Nephron progenitor cell (in vitro differentiated cells): Measurements from ENCODE around the gene CYLD.

Source experiments
- DNase-seq: peaks from one replicate; pipeline ENCODE4 v3.0.0; 2021
- H3K27ac Mint-ChIP-seq: 2 replicates; pipeline ENCODE4 v1.8.0; 2021; ENCODE audit warnings: mild to moderate bottlenecking, moderate library complexity, mixed read lengths
- H3K27me3 Mint-ChIP-seq: 2 replicates; pipeline ENCODE4 v1.8.0; 2021; ENCODE audit warnings: mild to moderate bottlenecking, low read depth, mixed read lengths; ENCODE audit not compliant: poor library complexity
- H3K36me3 Mint-ChIP-seq: 2 replicates; pipeline ENCODE4 v1.8.0; 2021; ENCODE audit warnings: low read depth, mixed read lengths
- H3K4me1 Mint-ChIP-seq: 2 replicates; pipeline ENCODE4 v1.8.0; 2021; ENCODE audit warnings: mixed read lengths
- H3K4me3 Mint-ChIP-seq: 2 replicates; pipeline ENCODE4 v1.8.0; 2021; ENCODE audit warnings: mild to moderate bottlenecking, moderate library complexity, mixed read lengths
- H3K9me3 Mint-ChIP-seq: 2 replicates; pipeline ENCODE4 v1.8.0; 2021; ENCODE audit warnings: mild to moderate bottlenecking, moderate library complexity, mixed read lengths
- CTCF ChIP-seq: fragments of 200-600 bp; sonication (generic); IDR thresholded peaks from 2 replicates; pipeline ENCODE4 v1.5.0; 2021; ENCODE audit warnings: antibody characterized with exemption

The CYLD gene

DNA sequence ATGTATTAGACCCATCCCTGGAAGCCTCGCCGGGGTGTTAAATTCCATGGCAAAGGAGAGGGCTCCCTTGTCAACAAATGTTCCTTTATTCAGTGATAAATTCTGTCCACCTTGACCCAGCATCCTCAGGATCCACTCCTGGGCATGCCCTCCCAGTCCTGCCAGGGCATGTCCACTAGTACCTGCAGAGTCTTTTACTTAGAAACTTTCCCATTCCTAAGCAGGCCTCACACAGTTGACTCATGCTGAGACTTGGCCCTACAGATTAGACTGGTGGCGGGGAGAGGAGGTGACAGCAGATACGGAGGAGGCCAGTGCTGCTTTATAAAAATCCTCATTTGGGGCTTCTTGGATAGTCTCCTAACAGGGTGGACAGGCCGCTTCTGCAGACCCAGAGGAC lies 88.8 kb downstream of the CYLD start:
- H3K36me3 Mint-ChIP-seq, result no peaks in the 10 kb centered on the region
- H3K27ac Mint-ChIP-seq, result no peak overlapping the region

DNA sequence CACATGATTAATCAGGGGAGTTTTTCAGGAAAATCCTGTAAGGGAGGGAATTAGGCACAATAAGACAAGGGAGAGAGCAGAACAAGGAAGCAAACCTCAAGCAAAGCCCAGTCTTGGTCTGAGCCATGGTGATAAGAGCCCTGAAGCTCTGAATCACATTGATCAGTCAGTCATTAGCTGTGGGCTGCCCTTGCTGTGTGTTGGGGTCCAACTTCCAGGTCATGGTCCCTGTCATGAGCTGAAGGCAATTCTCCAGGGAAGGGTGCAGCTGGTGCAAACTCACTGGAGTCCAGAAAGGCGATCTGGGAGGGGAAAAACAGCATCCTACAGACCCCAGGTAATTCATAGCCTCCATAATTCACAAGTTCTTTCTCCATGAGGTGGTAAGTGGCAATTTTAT lies 89.9 kb downstream of the CYLD start:
- Mint-ChIP-seq H3K27ac (no peak overlapping the region), H3K4me3 (no peak overlapping the region)

More for the DNA sequence above, 88.8 kb downstream of the CYLD start:
- no peak for DNase-seq
- no peaks in the 10 kb centered on the region for H3K4me1 Mint-ChIP-seq
- H3K27me3 Mint-ChIP-seq, result peaks cover 18% of the 10 kb centered on the region
- no peak overlapping the region for H3K4me3 Mint-ChIP-seq
- no peak for TF ChIP-seq CTCF
- H3K9me3 Mint-ChIP-seq, result peaks cover 22% of the 10 kb centered on the region

DNA sequence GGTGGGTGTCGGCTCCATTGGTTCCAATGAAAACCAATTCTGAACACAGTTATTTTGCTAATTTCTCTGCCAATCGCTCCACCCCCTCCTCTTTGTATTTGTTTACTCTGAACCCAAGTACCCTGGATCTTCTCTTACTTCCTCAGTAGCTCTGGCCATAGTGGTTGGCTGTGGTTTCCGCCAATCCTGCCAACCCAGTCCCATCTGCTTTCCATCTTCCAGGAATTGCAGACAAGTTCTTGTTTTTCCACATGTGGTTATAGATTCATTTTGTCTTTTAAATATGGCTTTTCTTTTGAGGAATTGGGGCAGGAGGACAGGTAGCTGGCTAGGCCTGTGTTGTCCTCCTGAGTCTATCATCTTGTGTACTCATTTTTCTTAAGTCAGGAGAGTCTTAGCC lies 92.0 kb downstream of the CYLD start:
- peaks cover 17% of the 10 kb centered on the region for H3K27me3 Mint-ChIP-seq
- H3K9me3 Mint-ChIP-seq, result peaks cover 22% of the 10 kb centered on the region
- no peak for DNase-seq
- H3K4me1 Mint-ChIP-seq, result no peaks in the 10 kb centered on the region
- H3K4me3 Mint-ChIP-seq, result no peak overlapping the region
- H3K27ac Mint-ChIP-seq, result no peak overlapping the region
- H3K36me3 Mint-ChIP-seq, result no peaks in the 10 kb centered on the region
- TF ChIP-seq CTCF, result no peak

More for the DNA sequence above, 89.9 kb downstream of the CYLD start:
- Mint-ChIP-seq H3K27me3 (peaks cover 21% of the 10 kb centered on the region), H3K36me3 (no peaks in the 10 kb centered on the region), H3K4me1 (no peaks in the 10 kb centered on the region), H3K9me3 (peaks cover 22% of the 10 kb centered on the region)
- DNase-seq, result no peak
- TF ChIP-seq CTCF, result no peak

GRCh38 chr16:50834701-50835100 lies 92.8 kb downstream of the CYLD start:
- Mint-ChIP-seq H3K9me3 (peaks cover 18% of the 10 kb centered on the region), H3K4me1 (no peaks in the 10 kb centered on the region), H3K27ac (no peak overlapping the region), H3K27me3 (peaks cover 13% of the 10 kb centered on the region), H3K4me3 (no peak overlapping the region), H3K36me3 (no peaks in the 10 kb centered on the region)
- no peak for DNase-seq
- TF ChIP-seq CTCF, result no peak

DNA sequence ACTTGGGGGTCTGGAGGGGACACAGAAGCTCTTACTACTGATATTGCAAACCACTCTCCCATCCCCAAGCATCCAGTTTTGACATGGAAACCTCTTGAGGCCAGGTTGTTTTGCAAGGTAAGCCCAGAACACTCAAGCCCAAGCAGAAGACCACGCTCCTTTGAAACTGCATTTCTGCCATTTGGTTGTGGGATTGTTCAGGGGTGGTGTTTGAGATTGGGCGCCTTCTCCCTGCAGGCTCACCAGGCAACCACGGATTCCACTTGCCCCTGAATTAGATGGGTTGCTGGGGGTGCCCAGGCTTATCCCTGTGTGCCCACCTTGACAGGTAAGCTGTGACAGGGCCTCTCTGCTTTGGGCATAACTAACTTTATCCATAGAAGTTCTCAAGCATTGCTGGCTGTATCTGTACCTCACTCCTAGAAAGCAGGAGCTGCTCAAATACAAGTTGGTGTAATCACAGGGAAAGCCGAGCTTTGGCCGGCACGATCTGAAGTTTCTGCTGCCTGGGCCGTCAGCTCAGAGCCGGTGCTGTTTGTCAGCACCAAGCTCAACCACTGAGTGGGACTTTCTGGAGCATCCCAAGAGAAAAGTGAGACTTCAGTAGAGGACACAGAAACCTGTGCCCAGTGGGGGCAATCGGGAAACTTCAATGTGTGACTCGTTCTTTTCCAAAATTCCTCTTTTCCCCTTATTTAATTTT lies 93.6 kb downstream of the CYLD start:
- H3K27ac Mint-ChIP-seq, result no peak overlapping the region

More for the DNA sequence above, 93.6 kb downstream of the CYLD start:
- peaks cover 5% of the 10 kb centered on the region for H3K4me1 Mint-ChIP-seq
- TF ChIP-seq CTCF, result no peak
- no peaks in the 10 kb centered on the region for H3K36me3 Mint-ChIP-seq
- no peak overlapping the region for H3K4me3 Mint-ChIP-seq
- DNase-seq, result no peak
- peaks cover 18% of the 10 kb centered on the region for H3K9me3 Mint-ChIP-seq
- peaks cover 16% of the 10 kb centered on the region for H3K27me3 Mint-ChIP-seq
